Glomerular visceral epithelial cell (primary cell): ENCODE results near the gene KAZN.
A peak's percentile ranks its signal among the peaks of the same experiment; 100 is the strongest.

ENCODE experiments used
- DNase-seq: peaks from one replicate; pipeline ENCODE4 v3.0.0-alpha.2; 2016; ENCODE audit errors: extremely low spot score

Gene KAZN

DNA sequence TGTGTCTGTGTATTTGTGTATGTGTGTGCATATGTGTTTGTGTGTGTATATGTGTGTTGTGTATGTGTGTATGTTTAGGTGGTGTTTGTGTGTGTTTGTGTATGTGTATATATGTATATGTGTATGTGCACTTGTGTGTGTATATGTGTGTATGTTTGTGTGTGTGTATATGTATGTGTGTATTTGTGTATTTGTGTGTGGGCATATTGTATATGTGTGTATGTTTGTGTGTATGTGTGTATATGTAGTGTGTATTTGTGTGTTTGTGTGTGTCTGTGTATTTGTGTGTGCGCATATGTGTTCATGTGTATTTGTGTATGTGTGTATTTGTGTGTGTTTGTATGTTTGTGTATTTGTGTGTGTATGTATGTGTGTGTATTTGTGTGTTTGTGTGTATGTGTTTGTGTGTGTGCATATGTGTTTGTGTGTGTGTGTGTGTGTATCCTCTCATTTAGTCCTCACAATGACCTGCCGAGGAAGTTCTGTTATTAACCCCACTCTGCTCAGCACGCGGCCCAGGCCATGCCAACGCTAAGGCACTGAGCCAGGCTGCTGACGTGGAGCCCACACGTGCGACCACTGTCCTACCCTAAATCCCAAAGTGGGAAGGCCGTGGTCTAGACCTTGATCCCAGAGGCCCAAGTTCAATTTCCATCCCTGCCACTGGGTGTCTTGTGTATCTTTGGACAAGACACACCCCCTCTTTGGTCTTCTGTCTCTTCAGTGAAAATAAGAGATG is 511.8 kb downstream of the KAZN start:
- no peak for DNase-seq

DNA sequence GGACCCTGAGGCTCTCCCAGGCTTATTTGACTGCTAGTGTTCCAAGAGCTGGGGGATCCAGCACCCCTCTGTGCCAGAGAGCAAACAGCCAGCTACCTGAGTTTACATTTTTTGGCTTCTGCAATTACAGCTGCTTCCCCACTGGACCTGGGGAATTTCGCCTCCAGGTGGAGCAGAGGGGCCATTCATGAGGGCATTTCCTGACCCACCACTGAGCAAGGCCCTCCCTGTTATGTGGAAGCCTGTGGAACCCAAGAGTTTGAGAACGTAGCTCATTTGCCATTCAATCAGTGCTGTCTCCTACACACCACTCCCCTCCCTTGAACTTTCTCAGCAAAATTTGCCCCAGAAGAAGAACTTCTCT is 512.4 kb downstream of the KAZN start:
- no peak for DNase-seq

GRCh38 chr1:15113146-15113545 is 514.7 kb downstream of the KAZN start:
- no peak for DNase-seq

GRCh38 chr1:15114884-15115283 is 516.4 kb downstream of the KAZN start:
- no peak for DNase-seq

DNA sequence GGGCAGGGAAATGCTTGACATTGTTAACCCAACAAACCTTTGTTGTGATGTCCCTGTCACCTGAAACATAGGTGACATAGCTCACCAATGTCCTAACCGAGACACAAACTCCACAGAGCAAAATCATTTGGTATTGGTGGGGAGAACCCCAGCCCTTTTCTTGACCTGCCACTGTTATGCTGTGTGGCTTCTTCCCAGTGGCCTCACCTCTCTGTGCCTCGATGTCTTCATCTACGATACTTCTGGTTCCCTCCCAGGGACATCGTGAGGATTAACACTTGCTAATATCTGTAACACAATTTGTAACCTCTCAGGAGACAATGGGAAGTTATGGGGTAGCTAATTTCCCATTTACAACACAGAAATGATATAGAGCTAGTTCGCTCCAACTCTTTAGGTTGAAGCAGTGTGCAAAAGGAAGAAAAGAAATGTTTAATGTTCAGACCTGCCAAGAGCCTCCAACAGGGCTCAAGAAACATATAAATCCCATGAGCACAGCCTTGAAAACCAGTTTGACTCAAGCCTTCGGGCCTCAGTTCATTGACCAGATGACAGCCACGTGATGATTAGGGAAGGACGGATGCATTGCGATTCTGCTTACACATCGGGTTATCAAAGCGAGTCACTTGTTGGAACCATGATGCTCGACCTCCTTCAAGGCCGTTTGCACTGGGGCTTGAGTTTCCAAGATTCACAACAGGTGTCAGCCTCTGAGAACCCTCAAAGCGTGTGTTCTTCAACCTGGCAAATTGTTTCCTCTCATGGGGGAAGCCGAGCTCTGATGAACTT is 517.3 kb downstream of the KAZN start:
- DNase-seq: no peak

DNA sequence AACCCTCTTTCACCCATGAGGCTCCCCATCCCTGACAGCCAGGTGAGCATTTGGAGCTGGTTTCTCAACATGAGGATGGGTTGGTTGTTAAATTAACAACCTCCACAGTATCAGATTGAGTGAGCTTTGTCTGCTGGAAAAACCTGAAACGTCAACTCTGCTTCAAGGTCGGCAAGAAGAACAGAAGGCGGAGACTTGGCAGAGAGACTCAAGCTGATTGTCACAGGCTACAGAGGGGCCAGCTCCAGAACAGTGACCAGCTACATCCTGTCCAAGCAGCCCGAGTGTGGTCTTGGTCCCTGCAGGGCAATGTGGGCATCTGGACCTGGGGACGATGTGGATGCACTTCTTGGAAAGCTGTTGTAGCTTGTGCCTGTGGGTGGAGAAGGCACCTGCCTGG is 518.5 kb downstream of the KAZN start:
- no peak for DNase-seq

- no peak for DNase-seq
Observed at GRCh38 chr1:15117671-15118325, 519.3 kb downstream of the KAZN start.

DNA sequence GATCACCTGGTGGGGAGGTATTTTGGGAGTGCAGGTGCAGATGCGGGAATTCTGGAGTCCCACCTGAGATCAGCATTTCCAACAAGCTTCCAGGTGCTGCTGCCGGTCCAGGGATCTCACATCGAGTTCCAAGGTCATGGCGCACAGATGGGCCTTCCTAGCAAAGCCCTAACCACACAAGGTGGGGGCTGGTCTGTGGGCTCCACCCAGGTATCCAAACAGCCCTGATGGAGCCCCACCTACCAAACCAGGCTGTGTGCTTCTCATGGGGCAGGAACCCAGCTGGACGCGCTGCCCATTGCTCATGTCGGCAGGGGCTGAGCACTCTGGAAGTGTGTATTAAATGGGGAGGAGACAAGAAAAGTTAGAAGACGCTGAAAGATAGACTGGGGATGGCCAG is 520.1 kb downstream of the KAZN start:
- DNase-seq: no peak

DNA sequence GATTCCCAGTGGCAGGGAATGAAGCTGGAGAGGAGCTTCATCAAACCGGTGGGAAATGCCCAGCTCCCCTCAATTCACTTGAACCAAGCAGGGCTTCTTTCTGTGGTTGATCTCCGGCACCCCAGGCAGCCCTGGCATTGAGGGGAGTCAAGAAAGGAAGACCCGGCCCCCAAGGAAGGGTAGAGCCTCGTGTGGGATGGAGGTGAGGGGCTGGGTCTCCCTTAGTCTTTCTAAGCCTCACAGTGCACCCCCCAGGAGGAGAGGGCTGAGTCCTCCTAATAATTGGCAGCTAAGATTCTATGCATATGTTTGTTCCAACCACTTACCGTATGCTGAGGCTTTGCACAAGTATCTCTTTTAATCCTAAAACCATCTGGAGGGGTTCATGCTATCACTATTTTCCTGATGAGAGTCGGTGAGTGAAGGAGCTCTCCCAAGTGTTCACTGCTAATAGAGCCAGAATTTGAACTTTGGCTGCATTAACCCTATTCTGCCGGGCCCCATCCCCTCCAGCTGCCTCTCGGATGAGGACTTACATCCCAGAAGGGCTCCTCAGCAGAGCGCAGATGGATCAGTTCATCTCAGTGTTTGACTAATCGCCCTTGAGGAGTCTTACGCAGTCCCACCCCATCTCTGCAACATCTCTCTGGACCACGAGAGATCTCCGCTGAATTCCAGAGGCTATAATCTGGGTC is 521.9 kb downstream of the KAZN start:
- no peak for DNase-seq

DNA sequence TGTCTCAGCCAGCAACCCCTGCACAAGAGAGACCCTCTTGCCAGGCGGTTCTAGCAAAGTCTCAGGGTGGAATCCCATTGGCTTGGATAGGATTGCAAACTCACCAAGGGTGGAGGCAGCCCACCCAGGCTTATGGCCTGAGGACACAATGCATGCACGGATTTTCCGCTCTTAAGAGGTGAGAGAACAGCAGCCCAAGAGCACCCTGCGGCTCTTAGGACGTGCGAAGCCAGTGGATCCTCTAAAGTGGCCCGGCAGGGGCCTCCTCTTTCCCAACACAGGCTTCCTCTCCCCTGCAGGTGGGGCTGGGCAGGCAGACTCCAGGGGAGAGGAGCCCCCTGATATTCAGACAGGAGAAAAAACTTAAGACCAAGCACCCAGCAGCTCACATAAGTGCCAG is 523.8 kb downstream of the KAZN start:
- no peak for DNase-seq

DNA sequence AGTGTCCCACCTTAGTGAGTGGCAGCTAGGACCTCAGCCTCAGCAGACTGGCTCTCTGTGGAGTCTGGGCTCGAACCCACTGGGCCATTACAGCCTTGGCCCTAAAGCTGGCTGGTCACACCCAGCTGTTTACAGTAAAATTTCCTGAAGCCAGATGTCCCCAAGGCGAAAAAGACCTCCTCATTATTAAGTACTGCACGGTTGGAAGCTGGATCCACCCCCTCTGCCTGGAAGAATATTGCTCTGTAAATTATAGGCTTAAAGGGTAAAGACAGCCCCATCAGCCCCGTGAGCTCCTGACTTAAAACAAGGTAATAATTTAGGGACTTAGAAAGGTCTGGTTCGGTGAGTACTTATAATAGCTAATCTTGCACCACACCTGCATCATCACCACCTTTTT is 524.8 kb downstream of the KAZN start:
- no peak for DNase-seq

DNA sequence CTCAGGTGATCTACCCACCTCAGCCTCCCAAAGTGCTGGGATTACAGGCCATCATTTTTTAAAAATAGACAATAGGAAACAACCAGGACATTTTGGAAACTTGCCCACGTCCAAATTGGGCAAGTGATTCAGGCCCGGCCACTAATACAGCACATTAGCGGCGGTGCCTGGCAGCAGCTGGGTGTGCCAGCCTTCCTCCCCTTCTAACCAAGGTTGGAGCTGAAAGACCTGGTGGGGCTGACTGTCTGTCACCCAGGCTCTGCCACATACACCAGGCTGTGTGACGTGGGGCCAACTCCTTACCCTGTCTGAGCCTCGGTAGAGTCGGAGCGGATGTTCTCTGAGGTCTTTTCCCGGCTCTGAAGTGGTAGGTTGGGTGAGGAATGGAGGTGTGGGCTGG is 525.4 kb downstream of the KAZN start:
- no peak for DNase-seq

GRCh38 chr1:15124362-15125100 is 526.0 kb downstream of the KAZN start:
- DNase-seq: no peak

- no peak for DNase-seq
Observed at GRCh38 chr1:15125101-15125745, 526.7 kb downstream of the KAZN start.

DNA sequence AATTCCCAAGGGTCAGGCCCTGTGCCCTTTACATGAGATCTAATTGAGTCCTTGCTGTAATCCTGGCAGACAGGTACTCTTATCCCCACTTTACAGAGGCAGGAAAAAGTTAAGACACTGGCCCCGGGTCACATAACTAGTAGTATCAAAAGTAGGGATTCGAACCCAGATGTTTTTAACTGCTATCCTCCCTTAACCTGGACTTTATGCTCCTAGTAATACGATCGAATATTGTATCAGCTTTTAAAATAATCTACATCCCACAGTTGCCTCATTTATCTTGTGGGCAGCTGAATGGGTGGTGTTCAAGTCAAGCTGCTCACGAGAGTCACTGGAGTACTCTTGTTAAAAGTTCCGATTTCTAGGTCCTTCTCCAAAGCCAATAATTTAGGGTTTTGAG is 529.6 kb downstream of the KAZN start:
- DNase-seq: no peak

GRCh38 chr1:15128520-15129313 is 530.2 kb downstream of the KAZN start:
- DNase-seq: peak; percentile 75

GRCh38 chr1:15129944-15130343 is 531.5 kb downstream of the KAZN start:
- DNase-seq: no peak

DNA sequence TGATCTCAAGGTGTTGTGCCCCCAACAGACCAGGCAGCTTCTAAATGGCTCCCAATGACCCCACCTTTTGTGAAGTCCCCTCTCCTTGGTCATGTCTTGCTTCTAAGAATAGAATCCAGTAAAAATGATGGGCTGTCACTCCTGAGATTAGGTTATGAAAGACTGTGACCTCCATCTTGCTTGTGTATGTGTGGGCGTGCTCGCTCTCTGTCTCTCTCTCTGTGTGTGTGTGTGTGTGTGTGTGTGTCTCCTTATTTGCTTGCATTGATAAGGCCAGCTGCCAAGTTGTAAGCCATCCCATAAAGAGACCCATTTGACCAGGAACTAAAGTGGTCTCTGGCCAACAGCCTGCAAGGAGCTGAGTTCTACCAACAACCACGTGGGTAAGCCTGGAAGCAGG is 532.1 kb downstream of the KAZN start:
- no peak for DNase-seq

GRCh38 chr1:15132965-15133364 is 534.5 kb downstream of the KAZN start:
- no peak for DNase-seq

- DNase-seq: no peak
Observed at GRCh38 chr1:15134285-15134684, 535.8 kb downstream of the KAZN start.
